Measurements from ENCODE around the gene TUBB4A. TPM values are rescaled to one million over a fixed set of nuclear protein-coding genes. Genes with fewer than 3 reads are reported as not detected.
"Not testable (repeated sequence)": the region's sequence is repeated elsewhere in the genome, so short reads cannot be mapped to it uniquely, and the experiment has no call there.

TUBB4A gene
- total RNA-seq (2021), result 18.5 to 33.1 TPM (median 30.2 TPM) in 3 replicates
- Bru-seq, nascent RNA, result percentile 52 among the genes with signal in this experiment
- long read RNA-seq, experiment 1, transcript TUBB4A-201 (4 exons, 2,552 nt), result major isoform, 81 of 89 reads
- long read RNA-seq, experiment 1, partial matches to known transcripts, result 2 of 89 reads
- long read RNA-seq, experiment 1, other reads (novel, unspliced or antisense), result 4 of 89 reads
- long read RNA-seq, experiment 2, transcript TUBB4A-201 (4 exons, 2,552 nt), result major isoform, 22 of 41 reads
- long read RNA-seq, experiment 2, partial matches to known transcripts, result 0 of 41 reads
- long read RNA-seq, experiment 2, other reads (novel, unspliced or antisense), result 18 of 41 reads
- long read RNA-seq, experiment 3, partial matches to known transcripts, result 0 of 1 reads
- long read RNA-seq, experiment 3, other reads (novel, unspliced or antisense), result 0 of 1 reads

- Mint-ChIP-seq H3K9me3 (no peaks in the 10 kb centered on the region), H3K4me1 (peaks cover 6% of the 10 kb centered on the region), H3K27me3 (ENCODE audit: low read depth) (peaks cover 31% of the 10 kb centered on the region), H3K4me3 (peak within 1 kb of the TSS; percentile 83), H3K36me3 (no peaks in the 10 kb centered on the region), H3K27ac (no peak within 1 kb of the TSS)
- ATAC-seq (peak; percentile 63), DNase-seq (ENCODE audit: low spot score) (peak; percentile 50)
- ChIA-PET POLR2A (no interaction called here), CTCF (interaction anchor here (0.8 to 1.8 kb wide), 5 partner anchors 14 to 362 kb away, joined by 3 to 7 read pairs (median 4); partner anchors contain the start of gene DENND1C)
- no peak for TF ChIP-seq ERG (CRISPR knock-in tag; IDR thresholded peaks at IDR 0.05)
- peak; percentile 66; the same call in 1 of the 2 replicates for TF ChIP-seq ZBTB21 (CRISPR knock-in tag; IDR thresholded peaks at IDR 0.05; ENCODE audit: borderline replicate concordance)
- TF ChIP-seq PRRX2 (CRISPR knock-in tag; IDR thresholded peaks at IDR 0.05), result no peak
- TF ChIP-seq RORB (CRISPR knock-in tag; IDR thresholded peaks at IDR 0.05), result no peak
- TF ChIP-seq FOXK1 (CRISPR knock-in tag; IDR thresholded peaks at IDR 0.05), result 0 out of 2 replicates have a peak, but pooled peaks have one; percentile 5
- TF ChIP-seq HMGXB4 (CRISPR knock-in tag; IDR thresholded peaks at IDR 0.05), result peak; percentile 69; the same call in 1 of the 2 replicates
- TF ChIP-seq TP53 (CRISPR knock-in tag; IDR thresholded peaks at IDR 0.05), result peak; percentile 70; the same call in 1 of the 2 replicates
- TF ChIP-seq CBFB (CRISPR knock-in tag; IDR thresholded peaks at IDR 0.05; ENCODE audit: low read depth), result 0 out of 2 replicates have a peak, but pooled peaks have one; percentile 28
- peak; percentile 49 for TF ChIP-seq ZNF423 (CRISPR knock-in tag; IDR thresholded peaks at IDR 0.05)
- peak; percentile 70 for TF ChIP-seq SP1 (CRISPR knock-in tag; conservative IDR thresholded peaks at IDR 0.05)
- peak; percentile 75; the same call in 1 of the 2 replicates for TF ChIP-seq ZNF263 (CRISPR knock-in tag; IDR thresholded peaks at IDR 0.05; ENCODE audit: low read depth)
These were observed at the start of gene TUBB4A for GRCh38 chr19:6501740-6502648. Gene TUBB4A, minus strand, starts transcription at chr19:6502309. Its CDS starts 97 bp downstream, at chr19:6502212.

GRCh38 chr19:6551091-6551490 is 49.0 kb upstream of the TUBB4A start:
- no peak overlapping the region for H3K27ac Mint-ChIP-seq
- peaks cover 13% of the 10 kb centered on the region for H3K36me3 Mint-ChIP-seq
- DNase-seq (ENCODE audit: low spot score), result no peak
- H3K9me3 Mint-ChIP-seq, result peaks cover 17% of the 10 kb centered on the region
- CTCF ChIA-PET, result interaction anchor here (0.8 to 3.4 kb wide), 10 partner anchors 11 to 312 kb away, joined by 3 to 35 read pairs (median 4); no protein-coding TSS in a partner anchor
- POLR2A ChIA-PET, result no interaction called here
- peaks cover 7% of the 10 kb centered on the region; the same call in 1 of the 2 replicates for H3K27me3 Mint-ChIP-seq (ENCODE audit: low read depth)
- peaks cover 4% of the 10 kb centered on the region for H3K4me1 Mint-ChIP-seq
- ATAC-seq, result no peak
- TF ChIP-seq OVOL2 (CRISPR knock-in tag; IDR thresholded peaks at IDR 0.05; ENCODE audit: borderline replicate concordance) (no peak), ZNF263 (CRISPR knock-in tag; IDR thresholded peaks at IDR 0.05; ENCODE audit: low read depth) (no peak), ZNF416 (CRISPR knock-in tag; IDR thresholded peaks at IDR 0.05) (no peak), PREB (CRISPR knock-in tag; IDR thresholded peaks at IDR 0.05; ENCODE audit: borderline replicate concordance) (no peak), ZNF138 (CRISPR knock-in tag; conservative IDR thresholded peaks at IDR 0.05) (no peak)
- no peak overlapping the region for H3K4me3 Mint-ChIP-seq

- not testable (repeated sequence) for H3K27ac Mint-ChIP-seq; H3K4me1 Mint-ChIP-seq; H3K27me3 Mint-ChIP-seq (ENCODE audit: low read depth); H3K4me3 Mint-ChIP-seq; ATAC-seq; DNase-seq (ENCODE audit: low spot score)
- peaks cover 14% of the 10 kb centered on the region for H3K36me3 Mint-ChIP-seq
- ChIA-PET CTCF (interaction anchor here (1.3 to 3.4 kb wide), 3 partner anchors 16 to 52 kb away, joined by 4 to 35 read pairs (median 14); no protein-coding TSS in a partner anchor), POLR2A (interaction anchor here (0.8 kb wide), 1 partner anchor 229 kb away, joined by 5 read pairs; no protein-coding TSS in a partner anchor)
- peaks cover 20% of the 10 kb centered on the region for H3K9me3 Mint-ChIP-seq
These were observed 48.6 kb upstream of the TUBB4A start for GRCh38 chr19:6550679-6551078.
